Measurements from ENCODE around the gene MARCHF2. TPM values are rescaled to one million over a fixed set of nuclear protein-coding genes. Genes with fewer than 3 reads are reported as not detected.

Gene MARCHF2, protein sequence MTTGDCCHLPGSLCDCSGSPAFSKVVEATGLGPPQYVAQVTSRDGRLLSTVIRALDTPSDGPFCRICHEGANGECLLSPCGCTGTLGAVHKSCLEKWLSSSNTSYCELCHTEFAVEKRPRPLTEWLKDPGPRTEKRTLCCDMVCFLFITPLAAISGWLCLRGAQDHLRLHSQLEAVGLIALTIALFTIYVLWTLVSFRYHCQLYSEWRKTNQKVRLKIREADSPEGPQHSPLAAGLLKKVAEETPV
- 100 to 1,000 TPM in 2 of 6 experiments, 10 to 100 TPM in 4; 22.5 to 146 (median 32.3) TPM for total RNA-seq
- long read RNA-seq, partial matches to known transcripts, result 0 of 2 reads
- long read RNA-seq, other reads (novel, unspliced or antisense), result 2 of 2 reads

DNA sequence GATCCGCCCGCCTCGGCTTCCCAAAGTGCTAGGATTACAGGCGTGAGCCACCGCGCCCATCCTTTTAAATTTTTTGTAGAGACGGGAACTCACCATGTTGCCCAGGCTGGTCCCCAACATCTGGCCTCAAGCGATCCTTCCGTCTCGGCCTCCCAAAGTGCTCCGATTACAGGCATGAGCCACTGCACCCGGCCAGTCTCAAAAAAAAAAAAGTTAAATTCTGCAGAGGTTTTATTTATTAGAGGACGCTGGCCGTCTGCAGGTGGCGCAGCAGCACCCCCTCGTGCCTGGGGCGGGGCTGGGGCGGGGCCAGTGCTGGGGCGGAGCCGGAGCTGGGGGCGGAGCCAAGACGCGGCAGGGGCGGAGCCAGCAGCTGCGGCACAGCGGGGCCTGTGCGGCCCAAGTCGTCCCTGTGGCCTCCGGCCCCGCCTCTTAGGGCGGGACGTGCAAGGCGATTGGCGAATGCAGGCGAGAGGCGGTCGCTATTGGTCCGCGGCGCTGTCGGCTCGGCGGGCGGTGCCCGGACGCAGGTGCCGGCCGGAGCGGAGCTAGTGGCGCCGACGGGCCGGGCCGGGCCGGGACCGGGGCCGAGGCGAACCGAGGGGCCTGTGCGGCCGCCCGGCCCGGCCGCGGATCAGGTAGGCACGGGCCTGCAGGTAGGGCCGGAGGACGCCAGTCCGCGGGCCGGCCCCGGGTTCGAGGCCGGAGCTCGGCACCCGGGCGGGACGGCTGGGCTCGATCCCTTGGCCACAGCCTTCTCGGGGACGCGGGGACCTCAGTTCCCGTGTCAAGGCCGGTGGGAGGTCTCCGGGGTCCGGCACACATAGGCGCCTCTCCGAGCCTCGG, at the start of gene MARCHF2:
TSS of gene MARCHF2 (plus strand) at position 523 of the 846 bp plus-strand sequence. CDS start 8,536 bp downstream, outside the sequence.
- WGBS (ENCODE audit: insufficient coverage, low coverage, low lambda C conversion rate, missing lambda C conversion rate), result 6% methylated on average over 23 of the region's 89 CpGs

DNA sequence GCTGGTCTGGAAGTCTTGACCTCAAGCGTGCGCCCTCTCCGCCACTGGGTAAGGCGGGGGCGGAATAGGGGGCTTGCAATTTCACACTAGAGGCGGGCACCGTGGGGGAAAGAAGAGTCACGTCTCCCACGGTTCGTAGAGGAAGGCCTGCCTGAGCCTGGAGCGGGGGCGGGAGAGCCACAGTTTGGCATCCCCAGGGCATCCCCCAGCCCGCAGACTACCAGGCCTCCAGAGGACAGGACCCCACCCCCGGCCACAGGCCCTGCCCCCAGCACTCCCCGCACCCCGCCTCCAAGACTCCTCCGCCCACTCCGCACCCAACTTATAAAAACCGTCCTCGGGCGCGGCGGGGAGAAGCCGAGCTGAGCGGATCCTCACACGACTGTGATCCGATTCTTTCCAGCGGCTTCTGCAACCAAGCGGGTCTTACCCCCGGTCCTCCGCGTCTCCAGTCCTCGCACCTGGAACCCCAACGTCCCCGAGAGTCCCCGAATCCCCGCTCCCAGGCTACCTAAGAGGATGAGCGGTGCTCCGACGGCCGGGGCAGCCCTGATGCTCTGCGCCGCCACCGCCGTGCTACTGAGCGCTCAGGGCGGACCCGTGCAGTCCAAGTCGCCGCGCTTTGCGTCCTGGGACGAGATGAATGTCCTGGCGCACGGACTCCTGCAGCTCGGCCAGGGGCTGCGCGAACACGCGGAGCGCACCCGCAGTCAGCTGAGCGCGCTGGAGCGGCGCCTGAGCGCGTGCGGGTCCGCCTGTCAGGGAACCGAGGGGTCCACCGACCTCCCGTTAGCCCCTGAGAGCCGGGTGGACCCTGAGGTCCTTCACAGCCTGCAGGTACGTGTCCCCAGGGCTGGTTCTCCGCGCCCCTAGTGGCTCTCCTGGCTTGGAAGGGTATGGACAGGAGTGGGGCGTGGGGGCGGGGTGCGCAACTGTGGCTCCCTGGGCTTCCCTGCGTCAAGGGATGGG, 49.0 kb upstream of the MARCHF2 start, which contains the start of gene ANGPTL4:
TSS of gene ANGPTL4 (plus strand) at position 353 of the 969 bp plus-strand sequence. CDS start at position 520, 167 bp downstream.
- TF ChIP-seq, protein P1, sequence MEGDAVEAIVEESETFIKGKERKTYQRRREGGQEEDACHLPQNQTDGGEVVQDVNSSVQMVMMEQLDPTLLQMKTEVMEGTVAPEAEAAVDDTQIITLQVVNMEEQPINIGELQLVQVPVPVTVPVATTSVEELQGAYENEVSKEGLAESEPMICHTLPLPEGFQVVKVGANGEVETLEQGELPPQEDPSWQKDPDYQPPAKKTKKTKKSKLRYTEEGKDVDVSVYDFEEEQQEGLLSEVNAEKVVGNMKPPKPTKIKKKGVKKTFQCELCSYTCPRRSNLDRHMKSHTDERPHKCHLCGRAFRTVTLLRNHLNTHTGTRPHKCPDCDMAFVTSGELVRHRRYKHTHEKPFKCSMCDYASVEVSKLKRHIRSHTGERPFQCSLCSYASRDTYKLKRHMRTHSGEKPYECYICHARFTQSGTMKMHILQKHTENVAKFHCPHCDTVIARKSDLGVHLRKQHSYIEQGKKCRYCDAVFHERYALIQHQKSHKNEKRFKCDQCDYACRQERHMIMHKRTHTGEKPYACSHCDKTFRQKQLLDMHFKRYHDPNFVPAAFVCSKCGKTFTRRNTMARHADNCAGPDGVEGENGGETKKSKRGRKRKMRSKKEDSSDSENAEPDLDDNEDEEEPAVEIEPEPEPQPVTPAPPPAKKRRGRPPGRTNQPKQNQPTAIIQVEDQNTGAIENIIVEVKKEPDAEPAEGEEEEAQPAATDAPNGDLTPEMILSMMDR (IDR thresholded peaks at IDR 0.05), result peak in 2 of 4 donors; percentile 13 to 25
- TF ChIP-seq POLR2A (IDR thresholded peaks at IDR 0.05), result peak; percentile 94
- H3K27me3 ChIP-seq, result no peaks in the 10 kb centered on the region
- WGBS (ENCODE audit: insufficient coverage, low coverage, low lambda C conversion rate, missing lambda C conversion rate), result 0% methylated on average over 3 of the region's 81 CpGs
- H3K9me3 ChIP-seq, result no peaks in the 10 kb centered on the region
- intact Hi-C loops (cut with DNase I), result no loop called here
- peak within 1 kb of the TSS; percentile 83 to 93 (median 90) for H3K27ac ChIP-seq
- ATAC-seq, result peak; percentile 35 to 76 (median 50)
- peaks cover 0 to 57% (median 19%) of the 10 kb centered on the region in 4 donors for H3K4me1 ChIP-seq
- peak within 1 kb of the TSS; percentile 54 to 98 (median 63) for H3K4me3 ChIP-seq
- peak; percentile 74 to 91 (median 89) for DNase-seq
- H3K36me3 ChIP-seq, result peaks cover 0 to 3% (median 0%) of the 10 kb centered on the region in 4 donors

More for the DNA sequence above, at the start of gene MARCHF2:
- ATAC-seq (peak; percentile 97 to 100 (median 98)), DNase-seq (peak; percentile 97 to 99 (median 98))
- no peaks in the 10 kb centered on the region for H3K9me3 ChIP-seq
- H3K4me3 ChIP-seq, result peak within 1 kb of the TSS; percentile 74 to 96 (median 84)
- H3K4me1 ChIP-seq, result peaks cover 0 to 11% (median 6%) of the 10 kb centered on the region in 4 donors
- peak; percentile 79 for TF ChIP-seq POLR2A (IDR thresholded peaks at IDR 0.05)
- TF ChIP-seq, protein P1 (IDR thresholded peaks at IDR 0.05), result peak; percentile 54 to 74 (median 73)
- peak within 1 kb of the TSS in 2 of 3 donors; percentile 62 for H3K27ac ChIP-seq
- no peaks in the 10 kb centered on the region for H3K27me3 ChIP-seq
- H3K36me3 ChIP-seq, result no peaks in the 10 kb centered on the region
- intact Hi-C loops (cut with DNase I), result no loop called here

DNA sequence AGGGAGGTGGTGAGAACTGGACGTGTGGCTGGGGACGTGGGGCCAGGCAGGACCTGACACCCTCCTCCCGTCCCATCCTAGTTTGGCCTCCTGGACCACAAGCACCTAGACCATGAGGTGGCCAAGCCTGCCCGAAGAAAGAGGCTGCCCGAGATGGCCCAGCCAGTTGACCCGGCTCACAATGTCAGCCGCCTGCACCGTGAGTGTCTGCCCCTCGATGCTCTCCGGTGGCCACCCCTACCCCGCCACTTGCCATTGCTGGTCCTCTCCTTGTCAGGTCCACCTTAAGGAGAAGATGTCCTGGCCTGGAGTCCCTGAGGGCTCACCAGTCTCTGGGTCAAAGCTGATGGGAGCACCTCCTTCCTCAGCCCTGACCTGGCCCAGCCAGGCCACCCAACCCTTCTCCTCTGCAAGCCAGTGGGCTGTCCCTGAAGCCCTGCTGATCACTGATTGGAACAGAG, 47.0 kb upstream of the MARCHF2 start:
- intact Hi-C loops (cut with DNase I), result no loop called here
- peaks cover 0 to 75% (median 26%) of the 10 kb centered on the region in 4 donors for H3K4me1 ChIP-seq
- ATAC-seq (no peak), DNase-seq (peak in 1 of 3 donors; percentile 30)
- H3K27ac ChIP-seq, result peak overlapping the region; percentile 48 to 90 (median 88)
- H3K27me3 ChIP-seq, result no peaks in the 10 kb centered on the region
- no peaks in the 10 kb centered on the region for H3K9me3 ChIP-seq
- H3K36me3 ChIP-seq, result peaks cover 0 to 3% (median 0%) of the 10 kb centered on the region in 4 donors
- TF ChIP-seq POLR2A (IDR thresholded peaks at IDR 0.05), result no peak
- TF ChIP-seq, protein P1 (IDR thresholded peaks at IDR 0.05), result no peak
- WGBS (ENCODE audit: insufficient coverage, low coverage, low lambda C conversion rate, missing lambda C conversion rate), result 75% methylated on average over 3 of the region's 11 CpGs
- peak overlapping the region in 2 of 3 donors; percentile 63 to 98 for H3K4me3 ChIP-seq
